Stimulated activated CD4-positive, alpha-beta T cell treated with anti-CD3 and anti-CD28 coated beads, Interleukin-2, amount 100 ng/mL, for 24 hours (primary cell): ENCODE results near the gene SF3B4.

Source experiments
- DNase-seq, 2 donors: peaks; one replicate each; pipeline ENCODE4 v3.0.0-alpha.2; 2020

SF3B4 gene

DNA sequence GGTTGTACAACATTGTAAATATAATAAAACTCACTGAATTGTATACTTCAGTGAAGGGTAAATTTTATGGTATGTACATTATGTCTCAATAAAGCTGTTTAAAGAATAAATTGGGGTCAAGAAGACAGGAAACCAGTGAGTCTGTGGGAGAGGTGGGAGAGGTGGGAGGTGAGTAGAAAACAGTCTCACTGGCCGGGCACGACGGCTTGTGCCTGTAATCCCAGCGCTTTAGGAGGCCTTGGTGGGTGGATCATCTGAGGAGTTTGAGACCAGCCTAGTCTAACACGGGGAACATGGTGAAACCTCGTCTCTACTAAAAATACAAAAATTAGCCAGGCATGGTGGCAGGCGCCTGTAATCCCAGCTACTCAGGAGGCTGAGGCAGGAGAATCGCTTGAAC is 4.9 kb upstream of the SF3B4 start:
- DNase-seq, result no peak

DNA sequence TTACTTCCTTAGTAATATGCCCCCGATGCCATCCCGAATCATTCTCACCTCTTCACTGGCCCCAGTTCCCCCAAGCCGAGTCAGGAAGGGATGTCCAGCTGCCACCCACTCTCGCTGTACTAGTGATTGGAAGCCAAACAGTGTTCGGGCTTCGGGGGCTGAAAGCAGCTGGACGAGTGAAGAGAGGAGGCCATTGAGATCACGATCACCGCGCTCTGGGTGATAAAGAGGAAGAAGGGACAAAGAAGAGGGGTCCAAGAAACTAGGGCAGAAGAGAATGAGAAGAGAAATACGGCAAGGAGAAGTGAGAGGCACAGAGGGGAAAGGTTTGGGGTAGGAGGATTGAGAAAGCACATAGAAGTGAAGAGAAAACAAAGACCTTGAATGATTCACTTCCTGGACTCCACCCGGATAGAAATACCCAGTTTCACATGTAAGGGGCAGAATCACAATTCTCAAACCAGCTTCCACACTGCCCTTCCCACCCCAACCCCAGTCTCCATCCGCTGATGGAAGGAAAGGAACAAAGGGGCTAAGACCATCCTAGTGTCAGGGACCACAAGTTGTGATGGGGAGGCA is 3.7 kb upstream of the SF3B4 start:
- no peak for DNase-seq

- no peak for DNase-seq
Measured at GRCh38 chr1:149929856-149930255, 2.3 kb upstream of the SF3B4 start.

DNA sequence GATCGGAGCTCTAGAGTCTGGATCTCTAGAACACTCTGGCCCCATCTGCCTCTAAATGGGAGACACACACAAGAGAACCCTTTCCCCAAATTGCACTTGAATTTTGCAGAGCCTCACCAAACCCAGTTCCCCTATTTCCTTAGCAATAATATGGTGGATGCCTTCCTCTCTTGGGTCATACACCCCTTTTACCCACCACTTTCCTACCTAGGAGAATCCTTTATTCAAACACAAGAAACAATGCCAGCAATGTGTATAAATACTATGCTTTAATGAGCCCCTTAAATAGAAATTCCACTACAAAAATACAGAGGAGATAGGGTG is 760 bp upstream of the SF3B4 start:
- no peak for DNase-seq

- DNase-seq, result no peak
Measured at GRCh38 chr1:149927056-149927562, 494 bp downstream of the SF3B4 start.

DNA sequence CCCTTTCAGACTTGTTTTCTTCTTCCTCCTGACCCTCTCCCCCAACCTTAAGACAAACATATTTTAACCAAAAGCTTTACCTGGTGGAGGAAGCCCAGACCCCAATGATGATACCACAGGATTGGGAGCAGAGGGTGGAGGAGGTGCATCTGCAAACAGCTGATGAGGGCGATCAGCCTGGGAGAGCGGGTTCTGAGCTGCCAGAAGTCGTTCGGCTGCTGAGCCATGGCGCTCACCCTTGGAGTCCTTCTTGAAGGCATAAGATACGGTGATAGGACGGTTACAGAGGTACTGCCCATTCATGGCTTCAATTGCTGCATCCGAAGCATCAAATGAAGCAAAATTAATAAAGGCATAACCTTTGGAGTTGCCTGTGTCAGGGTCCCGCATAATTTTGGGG is 1.3 kb downstream of the SF3B4 start:
- DNase-seq, result no peak

DNA sequence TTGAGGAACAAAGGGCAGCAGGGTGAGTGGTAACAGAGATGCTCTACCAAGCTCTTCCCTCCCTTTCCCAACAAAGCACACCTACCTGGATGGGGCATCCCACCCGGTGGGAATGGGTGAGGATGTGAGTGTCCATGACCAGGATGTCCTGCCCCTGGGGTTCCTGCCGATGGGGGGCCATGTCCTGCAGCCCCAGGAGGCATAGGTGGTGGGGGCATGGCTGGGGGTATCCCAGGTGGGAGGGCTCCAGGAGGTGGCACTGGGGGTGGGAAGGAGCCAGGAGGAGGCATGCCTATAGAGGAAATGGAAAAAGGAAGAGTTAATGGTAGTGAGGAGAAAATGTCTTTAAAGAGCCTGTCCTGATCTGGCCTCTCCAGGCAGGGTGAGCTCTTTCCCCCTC is 1.9 kb downstream of the SF3B4 start:
- DNase-seq, result no peak

DNA sequence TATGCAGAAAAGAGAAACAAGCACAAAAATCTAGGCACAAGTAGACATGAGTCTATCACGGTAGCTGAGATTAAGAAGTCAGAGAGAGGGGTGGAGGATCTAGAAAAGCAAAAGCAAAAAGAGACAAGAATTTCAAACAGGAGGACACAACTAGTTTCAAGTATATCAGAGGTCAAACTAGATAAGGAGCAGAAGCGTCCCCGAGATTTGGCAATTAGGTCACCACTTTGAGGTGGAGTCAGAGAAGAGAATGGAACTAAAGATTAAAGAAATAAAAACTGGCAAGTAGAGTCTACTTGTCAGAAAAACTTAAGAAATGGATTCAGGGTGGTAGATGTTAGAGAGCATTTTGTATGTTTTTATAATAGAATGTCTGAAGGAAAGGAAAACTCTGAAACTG is 2.3 kb downstream of the SF3B4 start:
- DNase-seq, result no peak

DNA sequence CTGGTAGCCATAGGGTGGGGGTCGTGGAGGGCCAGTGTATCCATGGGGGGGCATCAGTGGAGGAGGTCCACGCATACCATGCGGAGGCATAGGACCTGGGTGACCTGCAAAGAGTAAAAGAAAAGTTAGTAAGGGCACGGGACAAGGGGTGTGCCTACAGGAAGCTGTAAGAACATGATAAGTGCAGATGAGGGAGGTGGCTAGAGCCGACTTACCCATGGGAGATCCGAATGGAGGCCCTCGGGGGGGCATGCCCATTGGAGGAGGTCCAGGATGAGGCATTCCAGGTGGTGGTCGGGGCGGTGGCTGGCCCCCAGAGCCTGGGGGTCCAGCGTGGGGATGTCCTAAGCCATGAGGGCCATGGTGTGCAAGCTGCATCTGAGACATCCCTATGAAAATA is 4.0 kb downstream of the SF3B4 start:
- DNase-seq, result no peak

DNA sequence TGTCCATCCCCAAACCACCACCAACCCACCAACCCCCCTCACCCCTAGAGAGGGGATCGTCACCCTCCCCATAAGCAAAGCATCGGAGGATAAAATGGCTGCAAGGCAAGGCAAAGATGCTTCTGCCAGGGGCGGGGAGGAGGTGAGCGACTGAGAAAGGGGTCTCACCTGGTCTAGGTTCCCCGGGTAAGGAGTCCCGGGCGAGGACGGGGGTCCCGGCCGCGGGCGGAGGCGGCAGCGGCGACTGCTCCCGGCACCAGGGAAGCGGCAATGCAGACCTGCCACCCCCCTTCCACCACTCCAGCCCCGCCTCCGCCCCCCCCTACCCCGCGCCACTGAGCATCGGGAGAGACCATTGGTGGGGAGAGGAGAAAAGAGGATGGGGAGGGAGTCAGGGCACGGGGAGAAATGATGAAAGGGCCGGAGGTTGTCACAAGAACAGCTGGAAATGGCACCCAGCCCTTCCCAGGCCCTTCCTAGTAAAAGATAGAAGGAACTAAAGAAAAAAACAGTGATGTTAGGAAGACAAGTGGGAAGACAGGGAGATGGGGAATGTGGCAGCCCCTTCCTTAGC is 9.9 kb downstream of the SF3B4 start, which contains the start of gene SV2A:
Gene SV2A (minus strand): TSS at position 274 of the 574 bp plus-strand sequence. CDS start 4,004 bp downstream, outside the sequence.
- DNase-seq, result peak; percentile 50 to 53

DNA sequence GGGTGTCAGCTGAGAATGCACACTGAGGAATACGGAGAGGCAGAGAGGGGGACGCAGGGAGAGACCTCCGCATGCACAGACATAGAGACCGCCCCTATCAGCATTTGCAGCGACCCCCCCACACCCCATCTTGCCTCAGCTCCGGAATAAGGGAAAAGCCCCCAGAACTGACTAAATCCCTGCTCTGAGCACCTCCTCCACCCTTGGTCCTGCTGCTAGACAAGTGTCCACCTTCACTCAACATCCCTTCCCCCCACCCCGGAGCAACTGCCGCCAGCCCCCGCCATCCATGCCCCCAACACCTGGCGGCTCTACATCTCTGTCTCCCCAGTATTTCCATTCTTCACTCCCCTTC is 10.7 kb downstream of the SF3B4 start:
- no peak for DNase-seq

GRCh38 chr1:149916193-149916897 is 11.3 kb downstream of the SF3B4 start:
- no peak for DNase-seq

GRCh38 chr1:149915429-149916192 is 12.0 kb downstream of the SF3B4 start:
- no peak for DNase-seq

- no peak for DNase-seq
Measured at GRCh38 chr1:149914545-149914944, 13.1 kb downstream of the SF3B4 start.

- DNase-seq, result no peak
Measured at GRCh38 chr1:149906570-149907075, 21.0 kb downstream of the SF3B4 start.

GRCh38 chr1:149903836-149904491 is 23.6 kb downstream of the SF3B4 start:
- no peak for DNase-seq

GRCh38 chr1:149899460-149900284 is 27.9 kb downstream of the SF3B4 start, which contains the start of gene BOLA1:
Gene BOLA1 (plus strand): TSS chr1:149899568. CDS start chr1:149900060, 492 bp downstream.
- DNase-seq, result peak; percentile 82 to 83

DNA sequence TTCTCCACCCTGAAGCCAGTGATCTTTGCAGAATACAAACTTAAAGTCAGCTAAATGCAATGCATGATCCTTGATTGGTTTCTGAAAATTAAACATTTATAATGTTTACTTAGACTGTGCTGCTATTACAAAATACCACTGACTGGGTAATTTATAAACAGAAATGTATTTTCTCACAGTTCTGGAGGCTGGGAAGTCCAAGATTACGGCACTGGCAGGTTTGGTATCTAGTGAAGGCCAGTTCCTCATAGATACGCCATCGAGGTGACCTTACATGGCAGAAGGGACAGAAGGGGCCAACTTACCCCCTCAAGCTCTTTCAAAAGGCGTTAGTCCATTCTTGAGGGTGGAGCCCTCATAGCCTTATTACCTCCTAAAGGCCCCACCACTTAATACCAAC is 31.0 kb downstream of the SF3B4 start:
- DNase-seq, result no peak

- DNase-seq, result no peak
Measured at GRCh38 chr1:149888999-149889289, 38.7 kb downstream of the SF3B4 start.

DNA sequence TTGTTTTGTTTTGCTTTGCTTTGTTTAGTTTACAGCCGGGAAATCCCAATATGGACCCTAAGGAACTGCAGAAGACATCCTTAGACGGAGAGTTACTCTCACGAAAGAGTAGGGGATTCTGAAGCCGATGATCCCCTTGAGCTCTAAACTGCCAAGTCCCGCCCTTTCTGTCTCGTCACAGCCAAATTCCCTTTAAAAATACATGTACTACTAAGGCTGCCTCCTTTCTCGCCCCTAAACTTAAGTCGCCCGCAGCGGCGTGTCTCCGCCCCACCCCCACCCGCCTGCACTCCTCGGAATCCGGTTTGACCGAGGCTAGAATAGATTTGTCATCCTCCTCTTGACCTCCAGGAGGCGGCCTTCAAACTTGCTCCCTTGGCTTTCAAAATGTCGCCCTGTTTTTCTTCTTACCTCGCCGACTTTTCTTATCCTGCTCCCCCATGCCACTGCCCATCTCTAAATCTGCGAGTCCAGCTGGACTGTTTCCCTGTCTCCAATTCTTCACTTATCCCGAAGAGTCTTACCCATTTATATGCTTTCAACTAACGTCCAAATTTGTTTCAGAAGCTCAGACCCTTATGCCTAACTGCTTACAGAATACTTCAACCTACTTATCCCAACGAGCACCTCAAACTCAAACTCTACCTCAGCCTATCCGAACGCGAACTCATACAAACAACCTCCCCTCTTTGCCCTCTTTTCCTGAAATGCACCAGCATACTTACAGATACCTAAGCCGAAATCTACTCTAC is 39.2 kb downstream of the SF3B4 start:
- DNase-seq, result peak; percentile 79 to 85
